Activated CD4-positive, alpha-beta memory T cell treated with anti-CD3 and anti-CD28 coated beads, Interleukin-2, amount 10 ng/mL, durations not matched to agents 7 days and 5 days (primary cell): ENCODE results near the gene MARCKSL1. TPM values are rescaled to one million over a fixed set of nuclear protein-coding genes. Genes with fewer than 3 reads are reported as not detected.
"Not testable (repeated sequence)": the region's sequence is repeated elsewhere in the genome, so short reads cannot be mapped to it uniquely, and the experiment has no call there.

Experiments used
- CTCF ChIA-PET: fragments of 350-600 bp; sonication (Branson Sonifier 250); formaldehyde crosslinking; loops from one replicate; lab custom pipeline; 2021; ENCODE audit warnings: antibody characterized with exemption, inconsistent platforms; lab: Charles Lee
- POLR2A ChIA-PET: fragments of 350-600 bp; sonication (Branson Sonifier 250); formaldehyde crosslinking; loops from one replicate; lab custom pipeline; 2021; ENCODE audit warnings: antibody characterized with exemption; lab: Charles Lee
- DNase-seq: peaks from one replicate; pipeline ENCODE4 v3.0.0-alpha.2; 2020
- H3K27ac Mint-ChIP-seq: one replicate; pipeline ENCODE4 v1.8.0; 2021; ENCODE audit warnings: mild to moderate bottlenecking, mixed read lengths
- H3K27me3 Mint-ChIP-seq: one replicate; pipeline ENCODE4 v1.8.0; 2021; ENCODE audit warnings: mixed read lengths
- H3K36me3 Mint-ChIP-seq: one replicate; pipeline ENCODE4 v1.8.0; 2021; ENCODE audit warnings: low read depth, mixed read lengths
- H3K4me1 Mint-ChIP-seq: one replicate; pipeline ENCODE4 v1.8.0; 2021; ENCODE audit warnings: mixed read lengths
- H3K4me3 Mint-ChIP-seq: one replicate; pipeline ENCODE4 v1.8.0; 2021; ENCODE audit warnings: mild to moderate bottlenecking, mixed read lengths
- H3K9me3 Mint-ChIP-seq: one replicate; pipeline ENCODE4 v1.8.0; 2021; ENCODE audit warnings: mixed read lengths
- total RNA-seq, 2 experiments: library from RNA; stranded (reverse); gene quantifications; one replicate each; pipeline ENCODE4 v1.2.3, GENCODE V29; 2021

The MARCKSL1 gene
- total RNA-seq, 2 experiments from 2014 or later, result 26.4 to 27.9 TPM

- Mint-ChIP-seq H3K27ac (no peak overlapping the region), H3K4me1 (peaks cover 29% of the 10 kb centered on the region), H3K9me3 (no peaks in the 10 kb centered on the region), H3K4me3 (no peak overlapping the region), H3K36me3 (peaks cover 82% of the 10 kb centered on the region), H3K27me3 (no peaks in the 10 kb centered on the region)
- DNase-seq, result no peak
- ChIA-PET POLR2A (no interaction called here), CTCF (no interaction called here)
These were observed 8.8 kb downstream of the MARCKSL1 start for GRCh38 chr1:32327204-32327603.

GRCh38 chr1:32321712-32322291 is 14.2 kb downstream of the MARCKSL1 start:
- Mint-ChIP-seq H3K36me3 (peaks cover 58% of the 10 kb centered on the region), H3K9me3 (no peaks in the 10 kb centered on the region), H3K4me1 (peaks cover 58% of the 10 kb centered on the region), H3K4me3 (peak overlapping the region; percentile 57), H3K27ac (peak overlapping the region; percentile 91), H3K27me3 (no peaks in the 10 kb centered on the region)
- ChIA-PET POLR2A (interaction anchor here (0.6 to 6.0 kb wide), 26 partner anchors 9 to 142 kb away, joined by 3 to 60 read pairs (median 4); partner anchors contain the start of genes BSDC1, HDAC1, IQCC and LCK), CTCF (interaction anchor here (0.6 to 3.3 kb wide), 17 partner anchors 9 to 260 kb away, joined by 3 to 20 read pairs (median 4); partner anchors contain the start of genes HDAC1 and MARCKSL1)
- peak; percentile 53 for DNase-seq

- no peak for DNase-seq
- Mint-ChIP-seq H3K9me3 (no peaks in the 10 kb centered on the region), H3K4me1 (peaks cover 54% of the 10 kb centered on the region), H3K27me3 (no peaks in the 10 kb centered on the region), H3K27ac (no peak overlapping the region), H3K36me3 (peaks cover 53% of the 10 kb centered on the region), H3K4me3 (no peak overlapping the region)
- ChIA-PET POLR2A (interaction anchor here (0.6 kb wide), 1 partner anchor 79 kb away, joined by 3 read pairs; no protein-coding TSS in a partner anchor), CTCF (interaction anchor here (1.2 to 1.4 kb wide), 2 partner anchors 63 to 102 kb away, joined by 3 to 5 read pairs; no protein-coding TSS in a partner anchor)
These were observed 17.7 kb downstream of the MARCKSL1 start for GRCh38 chr1:32318127-32318869.

- DNase-seq, result no peak
- peaks cover 42% of the 10 kb centered on the region for H3K36me3 Mint-ChIP-seq
- ChIA-PET CTCF (interaction anchor here (1.1 to 1.2 kb wide), 2 partner anchors 25 to 61 kb away, joined by 4 to 5 read pairs; partner anchors contain the start of gene HDAC1), POLR2A (no interaction called here)
- peak overlapping the region; percentile 58 for H3K27ac Mint-ChIP-seq
- H3K4me1 Mint-ChIP-seq, result peaks cover 43% of the 10 kb centered on the region
- H3K27me3 Mint-ChIP-seq, result no peaks in the 10 kb centered on the region
- H3K4me3 Mint-ChIP-seq, result no peak overlapping the region
- no peaks in the 10 kb centered on the region for H3K9me3 Mint-ChIP-seq
These were observed 19.1 kb downstream of the MARCKSL1 start for GRCh38 chr1:32316903-32317277.

GRCh38 chr1:32311709-32312393 is 24.2 kb downstream of the MARCKSL1 start:
- H3K27me3 Mint-ChIP-seq, result no peaks in the 10 kb centered on the region
- CTCF ChIA-PET, result interaction anchor here (0.7 to 1.2 kb wide), 2 partner anchors 10 to 96 kb away, joined by 3 to 6 read pairs; no protein-coding TSS in a partner anchor
- H3K36me3 Mint-ChIP-seq, result peaks cover 49% of the 10 kb centered on the region
- peak overlapping the region; percentile 33 for H3K27ac Mint-ChIP-seq
- no peaks in the 10 kb centered on the region for H3K9me3 Mint-ChIP-seq
- DNase-seq, result no peak
- H3K4me3 Mint-ChIP-seq, result no peak overlapping the region
- H3K4me1 Mint-ChIP-seq, result peaks cover 51% of the 10 kb centered on the region
- POLR2A ChIA-PET, result interaction anchor here (1.0 to 1.8 kb wide), 3 partner anchors 10 to 24 kb away, joined by 5 read pairs; partner anchors contain the start of genes HDAC1 and MARCKSL1

- no peak overlapping the region for H3K27ac Mint-ChIP-seq
These were observed 26.1 kb downstream of the MARCKSL1 start for GRCh38 chr1:32309960-32310359.

GRCh38 chr1:32307324-32307723 is 28.7 kb downstream of the MARCKSL1 start:
- H3K27me3 Mint-ChIP-seq, result no peaks in the 10 kb centered on the region
- H3K27ac Mint-ChIP-seq, result no peak overlapping the region
- peaks cover 48% of the 10 kb centered on the region for H3K4me1 Mint-ChIP-seq
- POLR2A ChIA-PET, result interaction anchor here (1.0 to 1.2 kb wide), 2 partner anchors 16 to 27 kb away, joined by 3 to 4 read pairs; partner anchors contain the start of gene HDAC1
- peaks cover 71% of the 10 kb centered on the region for H3K36me3 Mint-ChIP-seq
- H3K4me3 Mint-ChIP-seq, result no peak overlapping the region
- CTCF ChIA-PET, result interaction anchor here (1.1 kb wide), 1 partner anchor 16 kb away, joined by 3 read pairs; the partner anchor contains the start of gene HDAC1
- H3K9me3 Mint-ChIP-seq, result peaks cover 2% of the 10 kb centered on the region
- DNase-seq, result no peak

More at GRCh38 chr1:32309960-32310359, 26.1 kb downstream of the MARCKSL1 start:
- peaks cover 51% of the 10 kb centered on the region for H3K4me1 Mint-ChIP-seq
- POLR2A ChIA-PET, result no interaction called here
- no peak overlapping the region for H3K4me3 Mint-ChIP-seq
- CTCF ChIA-PET, result no interaction called here
- no peaks in the 10 kb centered on the region for H3K27me3 Mint-ChIP-seq
- DNase-seq, result no peak
- peaks cover 2% of the 10 kb centered on the region for H3K9me3 Mint-ChIP-seq
- peaks cover 58% of the 10 kb centered on the region for H3K36me3 Mint-ChIP-seq

- no peak overlapping the region for H3K27ac Mint-ChIP-seq
- peaks cover 77% of the 10 kb centered on the region for H3K36me3 Mint-ChIP-seq
- H3K9me3 Mint-ChIP-seq, result peaks cover 2% of the 10 kb centered on the region
- CTCF ChIA-PET, result no interaction called here
- H3K4me3 Mint-ChIP-seq, result no peak overlapping the region
- peaks cover 40% of the 10 kb centered on the region for H3K4me1 Mint-ChIP-seq
- POLR2A ChIA-PET, result no interaction called here
- H3K27me3 Mint-ChIP-seq, result no peaks in the 10 kb centered on the region
- no peak for DNase-seq
These were observed 30.7 kb downstream of the MARCKSL1 start for GRCh38 chr1:32305310-32305709.

GRCh38 chr1:32303997-32304622 is 31.9 kb downstream of the MARCKSL1 start:
- Mint-ChIP-seq H3K4me1 (peaks cover 38% of the 10 kb centered on the region), H3K27ac (peak overlapping the region; percentile 15), H3K4me3 (no peak overlapping the region), H3K9me3 (peaks cover 2% of the 10 kb centered on the region), H3K27me3 (no peaks in the 10 kb centered on the region), H3K36me3 (peaks cover 72% of the 10 kb centered on the region)
- ChIA-PET CTCF (interaction anchor here (0.9 to 1.2 kb wide), 2 partner anchors 13 to 88 kb away, joined by 3 to 4 read pairs; no protein-coding TSS in a partner anchor), POLR2A (interaction anchor here (0.8 kb wide), 1 partner anchor 11 kb away, joined by 3 read pairs; no protein-coding TSS in a partner anchor)
- no peak for DNase-seq

GRCh38 chr1:32303358-32303757 is 32.7 kb downstream of the MARCKSL1 start:
- ChIA-PET CTCF (interaction anchor here (0.9 to 1.2 kb wide), 2 partner anchors 12 to 87 kb away, joined by 3 to 4 read pairs; no protein-coding TSS in a partner anchor), POLR2A (no interaction called here)
- Mint-ChIP-seq H3K27me3 (no peaks in the 10 kb centered on the region), H3K9me3 (peaks cover 2% of the 10 kb centered on the region), H3K36me3 (peaks cover 67% of the 10 kb centered on the region), H3K4me1 (peaks cover 33% of the 10 kb centered on the region), H3K4me3 (no peak overlapping the region), H3K27ac (no peak overlapping the region)
- no peak for DNase-seq

GRCh38 chr1:32299327-32299726 is 36.7 kb downstream of the MARCKSL1 start:
- peaks cover 66% of the 10 kb centered on the region for H3K36me3 Mint-ChIP-seq
- peaks cover 44% of the 10 kb centered on the region for H3K4me1 Mint-ChIP-seq
- ChIA-PET POLR2A (interaction anchor here (1.6 kb wide), 1 partner anchor 23 kb away, joined by 4 read pairs; no protein-coding TSS in a partner anchor), CTCF (no interaction called here)
- DNase-seq, result no peak
- no peaks in the 10 kb centered on the region for H3K9me3 Mint-ChIP-seq
- no peak overlapping the region for H3K27ac Mint-ChIP-seq
- H3K4me3 Mint-ChIP-seq, result no peak overlapping the region
- H3K27me3 Mint-ChIP-seq, result no peaks in the 10 kb centered on the region

- POLR2A ChIA-PET, result interaction anchor here (0.7 kb wide), 1 partner anchor 24 kb away, joined by 3 read pairs; no protein-coding TSS in a partner anchor
- H3K36me3 Mint-ChIP-seq, result peaks cover 63% of the 10 kb centered on the region
- H3K4me3 Mint-ChIP-seq, H3K27ac Mint-ChIP-seq, DNase-seq, H3K27me3 Mint-ChIP-seq, H3K9me3 Mint-ChIP-seq: not testable (repeated sequence)
- H3K4me1 Mint-ChIP-seq, result peaks cover 47% of the 10 kb centered on the region
- CTCF ChIA-PET, result interaction anchor here (1.1 kb wide), 1 partner anchor 83 kb away, joined by 3 read pairs; no protein-coding TSS in a partner anchor
These were observed 37.8 kb downstream of the MARCKSL1 start for GRCh38 chr1:32298211-32298610.
